Measurements from ENCODE around the gene PDE4D.

GRCh38 chr5:59279979-59280378 lies 613.5 kb downstream of the PDE4D start:
- TF ChIP-seq POLR2A (IDR thresholded peaks at IDR 0.05; ENCODE audit: low read depth, low read length) (no peak), GATA2 (IDR thresholded peaks at IDR 0.05; ENCODE audit: insufficient read depth, insufficient read length, low read depth, low read length) (no peak), CTCF (IDR thresholded peaks at IDR 0.05; ENCODE audit: extremely low read depth in 1 of 2, insufficient read depth in 1 of 2, low read depth in 1 of 2, low read length in 2 of 2) (no peak), EZH2 (IDR thresholded peaks at IDR 0.05; ENCODE audit: borderline replicate concordance, low read depth, low read length, severe bottlenecking) (no peak), MAX (IDR thresholded peaks at IDR 0.05; ENCODE audit: insufficient read depth, insufficient read length) (no peak), FOS (IDR thresholded peaks at IDR 0.05; ENCODE audit: borderline replicate concordance, insufficient read depth, low read length) (no peak), JUN (IDR thresholded peaks at IDR 0.05; ENCODE audit: borderline replicate concordance, insufficient read depth, insufficient read length, low read depth) (no peak), POLR2AphosphoS5 (IDR thresholded peaks at IDR 0.05; ENCODE audit: insufficient read depth, low read depth, low read length) (no peak)

Data from endothelial cell of umbilical vein (primary cell).